Endothelial cell of umbilical vein (primary cell): ENCODE measurements around the gene ATP8A2.

Source experiments
- CTCF ChIP-seq, 2 donors: IDR thresholded peaks; 1 replicate in 1 of 2; 2 replicates in 1 of 2; pipeline ENCODE4 v1.5.1; 2011; ENCODE audit warnings: low read length in 2 of 2, mild to moderate bottlenecking in 2 of 2, moderate library complexity in 2 of 2, control low read depth in 1 of 2, inconsistent platforms in 1 of 2, low read depth in 1 of 2; ENCODE audit not compliant: insufficient read depth in 1 of 2; ENCODE audit errors: extremely low read depth in 1 of 2
- EZH2 ChIP-seq: IDR thresholded peaks from 2 replicates; pipeline ENCODE4 v1.6.1; 2012; ENCODE audit warnings: borderline replicate concordance, low read depth, mild to moderate bottlenecking, moderate library complexity, low read length, inconsistent platforms; ENCODE audit not compliant: severe bottlenecking
- FOS ChIP-seq: IDR thresholded peaks from 2 replicates; pipeline ENCODE4 v1.6.1; 2011; ENCODE audit warnings: mild to moderate bottlenecking, low read length, moderate library complexity, borderline replicate concordance; ENCODE audit not compliant: insufficient read depth
- POLR2A ChIP-seq: IDR thresholded peaks from 2 replicates; pipeline ENCODE4 v1.6.1; 2012; ENCODE audit warnings: low read depth, mild to moderate bottlenecking, control low read depth, low read length

- no peak for TF ChIP-seq CTCF (IDR thresholded peaks at IDR 0.05; ENCODE audit: extremely low read depth in 1 of 2, insufficient read depth in 1 of 2, low read depth in 1 of 2, low read length in 2 of 2)
- no peak for TF ChIP-seq FOS
- no peak for TF ChIP-seq EZH2
- no peak for TF ChIP-seq POLR2A
These were observed 611.1 kb downstream of the ATP8A2 start for GRCh38 chr13:25982907-25983306.
